Measurements from ENCODE around the gene TCF12. TPM values are rescaled to one million over a fixed set of nuclear protein-coding genes. Genes with fewer than 3 reads are reported as not detected.

Gene TCF12
- total and polyA plus RNA-seq, 2 of the 8 experiments (the other 6 are each of a cell fraction or from before 2014, with no cell fraction given): 85.8 to 101 TPM

- TF ChIP-seq, protein P1, sequence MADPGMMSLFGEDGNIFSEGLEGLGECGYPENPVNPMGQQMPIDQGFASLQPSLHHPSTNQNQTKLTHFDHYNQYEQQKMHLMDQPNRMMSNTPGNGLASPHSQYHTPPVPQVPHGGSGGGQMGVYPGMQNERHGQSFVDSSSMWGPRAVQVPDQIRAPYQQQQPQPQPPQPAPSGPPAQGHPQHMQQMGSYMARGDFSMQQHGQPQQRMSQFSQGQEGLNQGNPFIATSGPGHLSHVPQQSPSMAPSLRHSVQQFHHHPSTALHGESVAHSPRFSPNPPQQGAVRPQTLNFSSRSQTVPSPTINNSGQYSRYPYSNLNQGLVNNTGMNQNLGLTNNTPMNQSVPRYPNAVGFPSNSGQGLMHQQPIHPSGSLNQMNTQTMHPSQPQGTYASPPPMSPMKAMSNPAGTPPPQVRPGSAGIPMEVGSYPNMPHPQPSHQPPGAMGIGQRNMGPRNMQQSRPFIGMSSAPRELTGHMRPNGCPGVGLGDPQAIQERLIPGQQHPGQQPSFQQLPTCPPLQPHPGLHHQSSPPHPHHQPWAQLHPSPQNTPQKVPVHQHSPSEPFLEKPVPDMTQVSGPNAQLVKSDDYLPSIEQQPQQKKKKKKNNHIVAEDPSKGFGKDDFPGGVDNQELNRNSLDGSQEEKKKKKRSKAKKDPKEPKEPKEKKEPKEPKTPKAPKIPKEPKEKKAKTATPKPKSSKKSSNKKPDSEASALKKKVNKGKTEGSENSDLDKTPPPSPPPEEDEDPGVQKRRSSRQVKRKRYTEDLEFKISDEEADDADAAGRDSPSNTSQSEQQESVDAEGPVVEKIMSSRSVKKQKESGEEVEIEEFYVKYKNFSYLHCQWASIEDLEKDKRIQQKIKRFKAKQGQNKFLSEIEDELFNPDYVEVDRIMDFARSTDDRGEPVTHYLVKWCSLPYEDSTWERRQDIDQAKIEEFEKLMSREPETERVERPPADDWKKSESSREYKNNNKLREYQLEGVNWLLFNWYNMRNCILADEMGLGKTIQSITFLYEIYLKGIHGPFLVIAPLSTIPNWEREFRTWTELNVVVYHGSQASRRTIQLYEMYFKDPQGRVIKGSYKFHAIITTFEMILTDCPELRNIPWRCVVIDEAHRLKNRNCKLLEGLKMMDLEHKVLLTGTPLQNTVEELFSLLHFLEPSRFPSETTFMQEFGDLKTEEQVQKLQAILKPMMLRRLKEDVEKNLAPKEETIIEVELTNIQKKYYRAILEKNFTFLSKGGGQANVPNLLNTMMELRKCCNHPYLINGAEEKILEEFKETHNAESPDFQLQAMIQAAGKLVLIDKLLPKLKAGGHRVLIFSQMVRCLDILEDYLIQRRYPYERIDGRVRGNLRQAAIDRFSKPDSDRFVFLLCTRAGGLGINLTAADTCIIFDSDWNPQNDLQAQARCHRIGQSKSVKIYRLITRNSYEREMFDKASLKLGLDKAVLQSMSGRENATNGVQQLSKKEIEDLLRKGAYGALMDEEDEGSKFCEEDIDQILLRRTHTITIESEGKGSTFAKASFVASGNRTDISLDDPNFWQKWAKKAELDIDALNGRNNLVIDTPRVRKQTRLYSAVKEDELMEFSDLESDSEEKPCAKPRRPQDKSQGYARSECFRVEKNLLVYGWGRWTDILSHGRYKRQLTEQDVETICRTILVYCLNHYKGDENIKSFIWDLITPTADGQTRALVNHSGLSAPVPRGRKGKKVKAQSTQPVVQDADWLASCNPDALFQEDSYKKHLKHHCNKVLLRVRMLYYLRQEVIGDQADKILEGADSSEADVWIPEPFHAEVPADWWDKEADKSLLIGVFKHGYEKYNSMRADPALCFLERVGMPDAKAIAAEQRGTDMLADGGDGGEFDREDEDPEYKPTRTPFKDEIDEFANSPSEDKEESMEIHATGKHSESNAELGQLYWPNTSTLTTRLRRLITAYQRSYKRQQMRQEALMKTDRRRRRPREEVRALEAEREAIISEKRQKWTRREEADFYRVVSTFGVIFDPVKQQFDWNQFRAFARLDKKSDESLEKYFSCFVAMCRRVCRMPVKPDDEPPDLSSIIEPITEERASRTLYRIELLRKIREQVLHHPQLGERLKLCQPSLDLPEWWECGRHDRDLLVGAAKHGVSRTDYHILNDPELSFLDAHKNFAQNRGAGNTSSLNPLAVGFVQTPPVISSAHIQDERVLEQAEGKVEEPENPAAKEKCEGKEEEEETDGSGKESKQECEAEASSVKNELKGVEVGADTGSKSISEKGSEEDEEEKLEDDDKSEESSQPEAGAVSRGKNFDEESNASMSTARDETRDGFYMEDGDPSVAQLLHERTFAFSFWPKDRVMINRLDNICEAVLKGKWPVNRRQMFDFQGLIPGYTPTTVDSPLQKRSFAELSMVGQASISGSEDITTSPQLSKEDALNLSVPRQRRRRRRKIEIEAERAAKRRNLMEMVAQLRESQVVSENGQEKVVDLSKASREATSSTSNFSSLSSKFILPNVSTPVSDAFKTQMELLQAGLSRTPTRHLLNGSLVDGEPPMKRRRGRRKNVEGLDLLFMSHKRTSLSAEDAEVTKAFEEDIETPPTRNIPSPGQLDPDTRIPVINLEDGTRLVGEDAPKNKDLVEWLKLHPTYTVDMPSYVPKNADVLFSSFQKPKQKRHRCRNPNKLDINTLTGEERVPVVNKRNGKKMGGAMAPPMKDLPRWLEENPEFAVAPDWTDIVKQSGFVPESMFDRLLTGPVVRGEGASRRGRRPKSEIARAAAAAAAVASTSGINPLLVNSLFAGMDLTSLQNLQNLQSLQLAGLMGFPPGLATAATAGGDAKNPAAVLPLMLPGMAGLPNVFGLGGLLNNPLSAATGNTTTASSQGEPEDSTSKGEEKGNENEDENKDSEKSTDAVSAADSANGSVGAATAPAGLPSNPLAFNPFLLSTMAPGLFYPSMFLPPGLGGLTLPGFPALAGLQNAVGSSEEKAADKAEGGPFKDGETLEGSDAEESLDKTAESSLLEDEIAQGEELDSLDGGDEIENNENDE (IDR thresholded peaks at IDR 0.05; ENCODE audit: insufficient replicate concordance, low read length): no peak
- TF ChIP-seq RXRA (IDR thresholded peaks at IDR 0.05; ENCODE audit: insufficient read depth, low read depth, low read length) (no peak), JUND (IDR thresholded peaks at IDR 0.05; ENCODE audit: low read length) (no peak), TBP (IDR thresholded peaks at IDR 0.05; ENCODE audit: low read depth, low read length) (no peak), FOSL1 (IDR thresholded peaks at IDR 0.05; ENCODE audit: insufficient read depth, low read depth, low read length) (no peak), SIX5 (IDR thresholded peaks at IDR 0.05; ENCODE audit: low read depth, low read length) (no peak)
Observed at GRCh38 chr15:57313134-57313483, 394.7 kb downstream of the TCF12 start (continued).
